BE2C (cell line): ENCODE results near the gene FAM107B.
"Not testable (repeated sequence)": the region's sequence is repeated elsewhere in the genome, so short reads cannot be mapped to it uniquely, and the experiment has no call there.

Source experiments
- DNase-seq: peaks from one replicate; pipeline ENCODE4 v3.0.0-alpha.2; 2020
- H3K27me3 ChIP-seq: fragments of 250-450 bp; sonication (Bioruptor Pico); 2 replicates; pipeline ENCODE4 v1.5.1; 2020; ENCODE audit warnings: mild to moderate bottlenecking
- H3K36me3 ChIP-seq: fragments of 250-450 bp; sonication (Bioruptor Pico); 2 replicates; pipeline ENCODE4 v1.5.1; 2020; ENCODE audit warnings: mild to moderate bottlenecking
- H3K4me1 ChIP-seq: fragments of 250-450 bp; sonication (Bioruptor Pico); 2 replicates; pipeline ENCODE4 v1.5.1; 2020
- H3K4me3 ChIP-seq: 2 replicates; pipeline ENCODE4 v1.5.1; 2011; ENCODE audit warnings: low read depth, low read length
- H3K9me3 ChIP-seq: fragments of 250-450 bp; sonication (Bioruptor Pico); 2 replicates; pipeline ENCODE4 v1.5.1; 2020
- TF ChIP-seq, protein P1 (sequence below): IDR thresholded peaks from 2 replicates; pipeline ENCODE4 v1.5.1; 2012; ENCODE audit warnings: mild to moderate bottlenecking, low read depth, low read length

FAM107B gene

DNA sequence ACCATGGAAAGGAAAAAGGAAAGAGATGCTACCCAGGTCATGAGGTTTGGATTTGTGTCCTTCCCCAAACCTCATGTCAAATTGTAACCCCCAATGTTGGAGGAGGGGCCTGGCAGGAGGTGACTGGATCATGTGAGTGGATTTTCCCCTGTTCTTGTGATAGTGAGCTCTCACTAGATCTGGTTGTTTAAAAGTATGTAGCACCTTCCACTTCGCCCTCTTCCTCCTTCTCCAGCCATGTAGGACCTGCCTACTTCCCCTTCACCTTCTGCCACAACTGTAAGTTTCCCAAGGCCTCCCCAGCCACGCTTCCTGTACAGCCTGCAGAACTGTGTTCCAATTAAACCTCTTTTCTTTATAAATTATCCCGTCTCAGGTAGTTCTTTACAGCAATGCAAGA, 113.9 kb downstream of the FAM107B start:
- Histone ChIP-seq H3K9me3 (no peaks in the 10 kb centered on the region), H3K27me3 (no peaks in the 10 kb centered on the region)
- DNase-seq, result no peak

DNA sequence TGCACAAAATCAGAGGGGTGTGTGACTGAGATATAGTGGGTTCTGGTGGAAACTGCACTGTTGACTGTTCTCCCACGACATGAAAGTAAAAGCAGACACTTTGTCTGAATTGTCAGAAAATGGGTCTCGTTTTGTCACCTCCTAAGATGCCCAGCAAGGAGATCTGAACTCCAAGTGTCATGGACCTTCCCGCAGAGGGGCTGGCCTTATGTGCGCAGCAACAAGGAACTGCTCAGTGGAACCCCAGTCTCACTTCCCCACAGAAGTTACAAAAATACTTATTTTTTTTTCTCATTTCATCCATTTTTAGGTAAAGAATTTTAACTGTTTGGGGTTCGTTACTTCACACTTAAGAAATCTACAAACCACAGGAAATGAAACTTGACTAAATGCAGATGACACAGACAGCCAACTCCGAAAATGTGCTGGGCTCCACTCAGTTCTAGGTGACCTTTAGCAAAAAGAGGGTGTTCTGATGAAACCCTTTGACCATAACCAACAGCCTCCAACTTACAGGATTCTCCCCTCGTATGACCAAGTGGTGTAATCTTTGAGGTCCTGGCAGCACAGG, 115.0 kb downstream of the FAM107B start:
- Histone ChIP-seq H3K9me3 (no peaks in the 10 kb centered on the region), H3K36me3 (no peaks in the 10 kb centered on the region), H3K4me1 (peaks cover 4% of the 10 kb centered on the region), H3K4me3 (no peak overlapping the region), H3K27me3 (no peaks in the 10 kb centered on the region)
- TF ChIP-seq, protein P1, sequence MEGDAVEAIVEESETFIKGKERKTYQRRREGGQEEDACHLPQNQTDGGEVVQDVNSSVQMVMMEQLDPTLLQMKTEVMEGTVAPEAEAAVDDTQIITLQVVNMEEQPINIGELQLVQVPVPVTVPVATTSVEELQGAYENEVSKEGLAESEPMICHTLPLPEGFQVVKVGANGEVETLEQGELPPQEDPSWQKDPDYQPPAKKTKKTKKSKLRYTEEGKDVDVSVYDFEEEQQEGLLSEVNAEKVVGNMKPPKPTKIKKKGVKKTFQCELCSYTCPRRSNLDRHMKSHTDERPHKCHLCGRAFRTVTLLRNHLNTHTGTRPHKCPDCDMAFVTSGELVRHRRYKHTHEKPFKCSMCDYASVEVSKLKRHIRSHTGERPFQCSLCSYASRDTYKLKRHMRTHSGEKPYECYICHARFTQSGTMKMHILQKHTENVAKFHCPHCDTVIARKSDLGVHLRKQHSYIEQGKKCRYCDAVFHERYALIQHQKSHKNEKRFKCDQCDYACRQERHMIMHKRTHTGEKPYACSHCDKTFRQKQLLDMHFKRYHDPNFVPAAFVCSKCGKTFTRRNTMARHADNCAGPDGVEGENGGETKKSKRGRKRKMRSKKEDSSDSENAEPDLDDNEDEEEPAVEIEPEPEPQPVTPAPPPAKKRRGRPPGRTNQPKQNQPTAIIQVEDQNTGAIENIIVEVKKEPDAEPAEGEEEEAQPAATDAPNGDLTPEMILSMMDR, result no peak
- DNase-seq, result no peak

More for the DNA sequence above, 113.9 kb downstream of the FAM107B start:
- H3K36me3 ChIP-seq, result no peaks in the 10 kb centered on the region
- no peaks in the 10 kb centered on the region for H3K4me1 ChIP-seq
- TF ChIP-seq, protein P1, result no peak
- H3K4me3 ChIP-seq, result no peak overlapping the region

DNA sequence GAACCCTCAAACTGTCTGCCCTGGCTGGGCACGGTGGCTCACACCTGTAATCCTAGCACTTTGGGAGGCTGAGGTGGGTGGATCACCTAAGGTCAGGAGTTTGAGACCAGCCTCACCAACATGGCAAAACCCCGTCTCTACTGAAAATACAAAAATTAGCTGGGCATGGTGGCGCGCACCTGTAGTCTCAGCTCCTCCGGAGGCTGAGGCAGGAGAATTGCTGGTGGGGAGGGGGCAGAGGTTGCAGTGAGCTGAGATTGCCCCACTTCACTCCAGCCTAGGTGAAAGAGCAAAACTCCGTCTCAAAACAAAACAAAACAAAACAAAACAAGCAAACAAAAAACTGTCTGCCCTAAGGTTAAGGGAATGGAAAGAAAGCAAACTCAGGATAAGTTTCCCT, 115.6 kb downstream of the FAM107B start:
- not testable (repeated sequence) for H3K4me3 ChIP-seq, H3K9me3 ChIP-seq, H3K27me3 ChIP-seq, DNase-seq, H3K36me3 ChIP-seq
- H3K4me1 ChIP-seq, result peaks cover 10% of the 10 kb centered on the region

DNA sequence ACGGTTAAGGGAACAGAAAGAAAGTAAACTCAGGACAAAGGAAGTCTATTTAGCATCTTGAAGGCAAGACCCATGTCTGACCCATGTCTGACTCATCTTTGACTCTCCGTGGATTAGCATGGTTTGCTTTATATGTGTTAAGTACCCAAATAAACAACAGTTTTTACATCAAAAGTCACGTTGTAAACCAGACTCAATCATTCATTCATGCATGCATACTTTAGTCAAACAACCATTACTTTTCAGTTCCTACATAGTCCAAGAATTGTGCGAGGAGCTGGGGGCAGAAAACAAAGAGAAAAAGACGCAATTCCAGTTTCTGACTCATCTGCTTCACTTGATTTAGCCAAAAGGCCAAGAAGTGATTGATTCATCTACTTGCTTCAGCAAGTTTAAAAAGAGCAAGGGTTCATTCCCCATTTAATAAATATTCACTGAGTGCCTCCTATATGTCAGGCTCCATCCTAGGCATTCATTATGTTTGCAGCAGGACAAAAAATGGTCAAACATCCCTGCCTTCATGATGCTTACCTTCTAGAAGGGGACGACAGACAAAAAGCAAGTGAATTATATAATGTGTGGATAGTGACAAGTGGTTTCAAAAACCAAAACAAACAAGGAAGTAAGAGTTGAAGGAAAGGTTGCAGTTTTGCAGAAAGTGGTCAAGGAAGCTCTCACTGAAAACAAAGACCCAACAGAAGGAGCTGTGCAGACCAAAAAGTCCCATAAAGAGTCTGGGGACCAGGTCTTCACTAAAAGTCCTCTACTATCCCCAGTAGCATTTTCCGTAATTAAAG, 116.2 kb downstream of the FAM107B start:
- no peak for DNase-seq
- Histone ChIP-seq H3K9me3 (no peaks in the 10 kb centered on the region), H3K4me3 (no peak overlapping the region), H3K27me3 (no peaks in the 10 kb centered on the region), H3K4me1 (peaks cover 16% of the 10 kb centered on the region), H3K36me3 (no peaks in the 10 kb centered on the region)
- TF ChIP-seq, protein P1, result no peak

DNA sequence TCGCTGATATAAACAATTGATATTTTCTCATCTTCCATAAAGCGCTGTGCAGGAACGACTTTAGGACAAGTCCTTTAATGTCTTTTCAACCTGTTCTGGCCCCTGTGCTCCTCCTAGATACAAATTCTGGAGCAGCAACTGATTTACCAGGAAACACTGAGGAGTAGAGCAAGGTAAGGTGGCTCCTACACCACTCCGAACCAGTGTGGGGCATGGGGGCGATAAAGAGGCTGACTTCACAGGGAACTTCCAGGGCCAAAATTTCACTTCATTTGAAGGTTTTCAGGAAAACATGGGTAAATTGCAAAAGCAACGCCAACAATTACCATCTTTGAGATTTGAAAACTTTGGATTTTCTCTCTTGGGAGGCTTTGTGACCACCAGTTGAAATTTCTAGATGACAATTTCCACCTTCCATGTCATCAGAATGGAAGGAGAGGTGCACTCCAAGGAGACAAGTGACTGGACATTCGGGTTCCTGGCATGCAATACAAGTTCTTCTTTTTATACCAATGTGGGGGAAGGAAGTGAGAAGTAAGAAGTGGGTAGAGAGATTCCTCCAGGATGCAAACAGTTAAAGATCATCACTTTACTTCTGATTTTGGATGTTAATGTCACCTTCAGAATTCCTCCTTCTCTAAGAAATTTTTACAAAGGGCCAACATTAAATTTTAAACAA, 118.5 kb downstream of the FAM107B start:
- TF ChIP-seq, protein P1, result no peak
- H3K4me1 ChIP-seq, result peaks cover 37% of the 10 kb centered on the region
- no peaks in the 10 kb centered on the region for H3K36me3 ChIP-seq
- H3K4me3 ChIP-seq, result no peak overlapping the region
- DNase-seq, result no peak
- H3K27me3 ChIP-seq, result no peaks in the 10 kb centered on the region
- H3K9me3 ChIP-seq, result no peaks in the 10 kb centered on the region

DNA sequence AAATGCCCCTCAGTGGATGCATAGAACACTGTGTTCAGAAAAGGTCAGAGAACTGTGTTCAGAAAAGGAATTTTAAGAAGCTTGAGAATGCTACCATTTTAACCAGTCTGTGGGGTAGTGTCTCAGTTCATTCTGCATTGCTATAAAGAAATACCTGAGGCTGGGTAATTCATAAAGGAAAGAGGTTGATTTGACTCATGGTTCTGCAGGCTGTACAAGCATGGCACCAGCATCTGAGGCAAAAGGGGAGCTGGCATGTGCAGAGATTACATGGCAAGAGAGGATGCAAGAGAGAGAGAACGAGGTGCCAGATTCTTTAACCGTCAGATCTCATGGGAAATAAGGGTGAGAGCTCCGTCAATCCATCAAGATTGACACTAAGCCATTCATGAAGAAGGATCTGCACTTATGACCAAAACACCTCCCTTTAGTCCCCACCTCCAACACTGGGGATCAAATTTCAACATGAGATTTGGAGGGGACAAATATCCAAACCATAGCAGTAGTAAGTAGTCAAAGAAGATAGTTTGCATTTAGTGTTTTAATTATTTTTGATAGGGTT, 119.8 kb downstream of the FAM107B start:
- Histone ChIP-seq H3K4me1 (peaks cover 37% of the 10 kb centered on the region), H3K27me3 (no peaks in the 10 kb centered on the region), H3K36me3 (no peaks in the 10 kb centered on the region), H3K4me3 (no peak overlapping the region), H3K9me3 (no peaks in the 10 kb centered on the region)
- no peak for DNase-seq
- TF ChIP-seq, protein P1, result no peak
